SK-N-SH (cell line): ENCODE results near the gene NEURL1.

ENCODE experiments used
- FOSL2 ChIP-seq: IDR thresholded peaks from 2 replicates; pipeline ENCODE4 v1.4.0; 2012; ENCODE audit warnings: low read depth, mild to moderate bottlenecking, moderate library complexity, borderline replicate concordance
- FOXJ3 ChIP-seq: sonication (generic); formaldehyde crosslinking; IDR thresholded peaks from 2 replicates; pipeline ENCODE4 v1.5.1; 2020; ENCODE audit warnings: mild to moderate bottlenecking, missing genetic modification reagents
- GABPA ChIP-seq: IDR thresholded peaks from 2 replicates; pipeline ENCODE4 v1.4.0; 2012; ENCODE audit warnings: low read depth, mild to moderate bottlenecking
- TF ChIP-seq, protein P1 (sequence below): fragments of 200-600 bp; sonication (generic); IDR thresholded peaks from 2 replicates; pipeline ENCODE4 v1.6.1; 2017; ENCODE audit warnings: antibody characterized with exemption, mild to moderate bottlenecking, moderate library complexity
- TF ChIP-seq, protein P2 (sequence below): fragments of 150-350 bp; IDR thresholded peaks from 2 replicates; pipeline ENCODE4 v1.6.1; 2017; ENCODE audit warnings: antibody characterized with exemption, low read length, low read depth, borderline replicate concordance

DNA sequence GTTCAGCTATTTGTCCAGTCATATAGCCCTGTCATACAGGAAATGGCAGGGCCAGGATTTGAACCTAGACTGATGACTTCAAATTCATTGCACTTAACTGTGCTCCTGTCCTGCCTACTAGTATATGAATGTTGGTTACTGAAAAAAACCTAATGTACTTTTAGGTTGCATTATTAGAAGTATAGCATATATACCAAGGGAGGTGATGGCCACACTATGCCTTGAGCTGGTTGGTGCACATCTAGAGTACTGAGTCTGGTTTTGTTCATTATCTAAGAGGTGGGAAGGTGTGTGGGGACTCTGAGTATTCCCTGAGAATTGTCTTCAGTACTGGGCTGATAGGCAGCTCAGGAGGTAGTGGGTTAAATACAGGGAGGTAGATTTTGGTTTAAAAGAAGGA is 88.0 kb downstream of the NEURL1 start:
- TF ChIP-seq, protein P1, sequence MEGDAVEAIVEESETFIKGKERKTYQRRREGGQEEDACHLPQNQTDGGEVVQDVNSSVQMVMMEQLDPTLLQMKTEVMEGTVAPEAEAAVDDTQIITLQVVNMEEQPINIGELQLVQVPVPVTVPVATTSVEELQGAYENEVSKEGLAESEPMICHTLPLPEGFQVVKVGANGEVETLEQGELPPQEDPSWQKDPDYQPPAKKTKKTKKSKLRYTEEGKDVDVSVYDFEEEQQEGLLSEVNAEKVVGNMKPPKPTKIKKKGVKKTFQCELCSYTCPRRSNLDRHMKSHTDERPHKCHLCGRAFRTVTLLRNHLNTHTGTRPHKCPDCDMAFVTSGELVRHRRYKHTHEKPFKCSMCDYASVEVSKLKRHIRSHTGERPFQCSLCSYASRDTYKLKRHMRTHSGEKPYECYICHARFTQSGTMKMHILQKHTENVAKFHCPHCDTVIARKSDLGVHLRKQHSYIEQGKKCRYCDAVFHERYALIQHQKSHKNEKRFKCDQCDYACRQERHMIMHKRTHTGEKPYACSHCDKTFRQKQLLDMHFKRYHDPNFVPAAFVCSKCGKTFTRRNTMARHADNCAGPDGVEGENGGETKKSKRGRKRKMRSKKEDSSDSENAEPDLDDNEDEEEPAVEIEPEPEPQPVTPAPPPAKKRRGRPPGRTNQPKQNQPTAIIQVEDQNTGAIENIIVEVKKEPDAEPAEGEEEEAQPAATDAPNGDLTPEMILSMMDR = no peak
- no peak for TF ChIP-seq FOXJ3 (CRISPR knock-in tag)
- TF ChIP-seq GABPA = no peak
- no peak for TF ChIP-seq FOSL2
- TF ChIP-seq, protein P2, sequence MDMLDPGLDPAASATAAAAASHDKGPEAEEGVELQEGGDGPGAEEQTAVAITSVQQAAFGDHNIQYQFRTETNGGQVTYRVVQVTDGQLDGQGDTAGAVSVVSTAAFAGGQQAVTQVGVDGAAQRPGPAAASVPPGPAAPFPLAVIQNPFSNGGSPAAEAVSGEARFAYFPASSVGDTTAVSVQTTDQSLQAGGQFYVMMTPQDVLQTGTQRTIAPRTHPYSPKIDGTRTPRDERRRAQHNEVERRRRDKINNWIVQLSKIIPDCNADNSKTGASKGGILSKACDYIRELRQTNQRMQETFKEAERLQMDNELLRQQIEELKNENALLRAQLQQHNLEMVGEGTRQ = no peak
